Measurements from ENCODE around the gene MED26. TPM values are rescaled to one million over a fixed set of nuclear protein-coding genes. Genes with fewer than 3 reads are reported as not detected.

MED26 gene
- total and polyA plus RNA-seq, 9 of the 15 experiments (the other 6 are each of a cell fraction or from before 2014, with no cell fraction given): 0.71 to 15.1 (median 6.2) TPM

DNA sequence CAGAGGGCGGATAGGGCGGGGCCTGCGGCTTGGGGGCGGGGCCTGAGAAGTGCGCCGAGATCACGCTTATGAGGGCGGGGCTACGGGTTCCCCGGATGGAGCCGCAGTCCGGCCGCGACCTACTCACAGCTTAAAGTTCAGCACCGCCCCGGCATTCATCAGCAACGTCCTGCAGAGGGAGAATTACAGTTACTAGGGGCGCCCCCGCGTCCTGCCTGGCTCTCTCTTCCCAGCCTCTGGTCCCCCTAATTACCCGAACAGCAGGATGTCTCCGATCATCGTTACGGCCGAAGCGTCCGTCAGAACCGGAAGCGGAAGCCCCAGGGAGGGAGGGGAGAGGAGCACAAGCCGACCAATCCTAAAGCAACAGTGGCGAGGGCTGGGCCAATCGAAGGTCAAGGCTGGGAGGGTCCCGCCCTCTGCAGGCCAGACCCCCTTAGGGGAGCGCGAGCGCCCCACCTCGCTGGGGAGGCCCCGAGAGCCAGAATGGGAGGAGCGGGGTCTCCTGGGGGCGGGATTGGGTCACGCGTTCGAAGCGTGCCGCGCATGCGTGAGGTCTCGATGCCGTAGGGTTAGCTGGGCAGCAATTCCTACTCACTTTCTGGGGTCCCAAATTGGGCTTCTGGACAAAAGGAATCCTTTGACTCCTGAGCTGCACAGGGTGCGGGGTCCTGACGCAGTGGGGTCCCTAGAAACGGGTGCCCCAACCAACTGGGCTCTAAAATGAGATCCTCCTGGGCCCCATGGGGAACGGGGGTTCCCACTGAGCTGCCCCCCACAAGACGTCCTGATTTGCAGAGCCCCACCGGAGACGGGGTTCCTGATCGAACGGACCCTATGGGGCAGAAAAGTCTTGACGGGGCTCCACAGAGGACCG, 32.1 kb upstream of the MED26 start, which contains the start of gene SMIM7 (continued):
- TF ChIP-seq U2AF1 (optimal IDR thresholded peaks at IDR 0.05; ENCODE audit: low read depth, low read length): no peak
- TF ChIP-seq ZNF41 (CRISPR knock-in tag; conservative IDR thresholded peaks at IDR 0.05): no peak
- peak; percentile 59; the same call in 1 of the 2 replicates for TF ChIP-seq CREM (IDR thresholded peaks at IDR 0.05; ENCODE audit: low read depth)
- TF ChIP-seq SMARCC2 (IDR thresholded peaks at IDR 0.05; ENCODE audit: low read depth): no peak
- peak; percentile 97 for TF ChIP-seq POLR2B (IDR thresholded peaks at IDR 0.05; ENCODE audit: low read depth, partially characterized antibody)
- TF ChIP-seq TOE1 (IDR thresholded peaks at IDR 0.05; ENCODE audit: borderline replicate concordance): no peak; the same call in 1 of the 2 replicates
- peak; percentile 78; the same call in 1 of the 2 replicates for TF ChIP-seq TOE1 (CRISPR knock-in tag; IDR thresholded peaks at IDR 0.05; ENCODE audit: borderline replicate concordance, low read depth)
- TF ChIP-seq, protein P1, sequence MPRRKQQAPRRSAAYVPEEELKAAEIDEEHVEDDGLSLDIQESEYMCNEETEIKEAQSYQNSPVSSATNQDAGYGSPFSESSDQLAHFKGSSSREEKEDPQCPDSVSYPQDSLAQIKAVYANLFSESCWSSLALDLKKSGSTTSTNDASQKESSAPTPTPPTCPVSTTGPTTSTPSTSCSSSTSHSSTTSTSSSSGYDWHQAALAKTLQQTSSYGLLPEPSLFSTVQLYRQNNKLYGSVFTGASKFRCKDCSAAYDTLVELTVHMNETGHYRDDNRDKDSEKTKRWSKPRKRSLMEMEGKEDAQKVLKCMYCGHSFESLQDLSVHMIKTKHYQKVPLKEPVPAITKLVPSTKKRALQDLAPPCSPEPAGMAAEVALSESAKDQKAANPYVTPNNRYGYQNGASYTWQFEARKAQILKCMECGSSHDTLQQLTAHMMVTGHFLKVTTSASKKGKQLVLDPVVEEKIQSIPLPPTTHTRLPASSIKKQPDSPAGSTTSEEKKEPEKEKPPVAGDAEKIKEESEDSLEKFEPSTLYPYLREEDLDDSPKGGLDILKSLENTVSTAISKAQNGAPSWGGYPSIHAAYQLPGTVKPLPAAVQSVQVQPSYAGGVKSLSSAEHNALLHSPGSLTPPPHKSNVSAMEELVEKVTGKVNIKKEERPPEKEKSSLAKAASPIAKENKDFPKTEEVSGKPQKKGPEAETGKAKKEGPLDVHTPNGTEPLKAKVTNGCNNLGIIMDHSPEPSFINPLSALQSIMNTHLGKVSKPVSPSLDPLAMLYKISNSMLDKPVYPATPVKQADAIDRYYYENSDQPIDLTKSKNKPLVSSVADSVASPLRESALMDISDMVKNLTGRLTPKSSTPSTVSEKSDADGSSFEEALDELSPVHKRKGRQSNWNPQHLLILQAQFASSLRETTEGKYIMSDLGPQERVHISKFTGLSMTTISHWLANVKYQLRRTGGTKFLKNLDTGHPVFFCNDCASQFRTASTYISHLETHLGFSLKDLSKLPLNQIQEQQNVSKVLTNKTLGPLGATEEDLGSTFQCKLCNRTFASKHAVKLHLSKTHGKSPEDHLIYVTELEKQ (CRISPR knock-in tag; IDR thresholded peaks at IDR 0.05): no peak
- peak; percentile 61; the same call in 1 of the 2 replicates for TF ChIP-seq SPI1 (IDR thresholded peaks at IDR 0.05; ENCODE audit: borderline replicate concordance, low read depth, low read length)
- TF ChIP-seq HIVEP1 (CRISPR knock-in tag; IDR thresholded peaks at IDR 0.05): 0 out of 2 replicates have a peak, but pooled peaks have one; percentile 35
- TF ChIP-seq, protein P2, sequence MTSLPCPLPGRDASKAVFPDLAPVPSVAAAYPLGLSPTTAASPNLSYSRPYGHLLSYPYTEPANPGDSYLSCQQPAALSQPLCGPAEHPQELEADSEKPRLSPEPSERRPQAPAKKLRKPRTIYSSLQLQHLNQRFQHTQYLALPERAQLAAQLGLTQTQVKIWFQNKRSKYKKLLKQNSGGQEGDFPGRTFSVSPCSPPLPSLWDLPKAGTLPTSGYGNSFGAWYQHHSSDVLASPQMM (CRISPR knock-in tag; IDR thresholded peaks at IDR 0.05): no peak
- TF ChIP-seq FOXM1 (IDR thresholded peaks at IDR 0.05; ENCODE audit: low read depth): 0 out of 2 replicates have a peak, but pooled peaks have one; percentile 39
- TF ChIP-seq FOXM1 (CRISPR knock-in tag; IDR thresholded peaks at IDR 0.05; ENCODE audit: low read depth): no peak
- TF ChIP-seq KLF10 (CRISPR knock-in tag; IDR thresholded peaks at IDR 0.05): no peak
- TF ChIP-seq ZNF23 (CRISPR knock-in tag; IDR thresholded peaks at IDR 0.05): no peak
- TF ChIP-seq, protein P3, sequence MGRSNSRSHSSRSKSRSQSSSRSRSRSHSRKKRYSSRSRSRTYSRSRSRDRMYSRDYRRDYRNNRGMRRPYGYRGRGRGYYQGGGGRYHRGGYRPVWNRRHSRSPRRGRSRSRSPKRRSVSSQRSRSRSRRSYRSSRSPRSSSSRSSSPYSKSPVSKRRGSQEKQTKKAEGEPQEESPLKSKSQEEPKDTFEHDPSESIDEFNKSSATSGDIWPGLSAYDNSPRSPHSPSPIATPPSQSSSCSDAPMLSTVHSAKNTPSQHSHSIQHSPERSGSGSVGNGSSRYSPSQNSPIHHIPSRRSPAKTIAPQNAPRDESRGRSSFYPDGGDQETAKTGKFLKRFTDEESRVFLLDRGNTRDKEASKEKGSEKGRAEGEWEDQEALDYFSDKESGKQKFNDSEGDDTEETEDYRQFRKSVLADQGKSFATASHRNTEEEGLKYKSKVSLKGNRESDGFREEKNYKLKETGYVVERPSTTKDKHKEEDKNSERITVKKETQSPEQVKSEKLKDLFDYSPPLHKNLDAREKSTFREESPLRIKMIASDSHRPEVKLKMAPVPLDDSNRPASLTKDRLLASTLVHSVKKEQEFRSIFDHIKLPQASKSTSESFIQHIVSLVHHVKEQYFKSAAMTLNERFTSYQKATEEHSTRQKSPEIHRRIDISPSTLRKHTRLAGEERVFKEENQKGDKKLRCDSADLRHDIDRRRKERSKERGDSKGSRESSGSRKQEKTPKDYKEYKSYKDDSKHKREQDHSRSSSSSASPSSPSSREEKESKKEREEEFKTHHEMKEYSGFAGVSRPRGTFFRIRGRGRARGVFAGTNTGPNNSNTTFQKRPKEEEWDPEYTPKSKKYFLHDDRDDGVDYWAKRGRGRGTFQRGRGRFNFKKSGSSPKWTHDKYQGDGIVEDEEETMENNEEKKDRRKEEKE (IDR thresholded peaks at IDR 0.05; ENCODE audit: borderline replicate concordance in 1 of 2, control insufficient read depth in 1 of 2, low read depth in 2 of 2, low read length in 1 of 2): no peak
- TF ChIP-seq CHCHD3 (CRISPR knock-in tag; IDR thresholded peaks at IDR 0.05): no peak
- TF ChIP-seq ZKSCAN3 (CRISPR knock-in tag; IDR thresholded peaks at IDR 0.05): no peak
- no peak for TF ChIP-seq GATAD2B (IDR thresholded peaks at IDR 0.05; ENCODE audit: borderline replicate concordance)
- TF ChIP-seq ZNF121 (CRISPR knock-in tag; conservative IDR thresholded peaks at IDR 0.05): no peak
- no peak for TF ChIP-seq GATAD2A (IDR thresholded peaks at IDR 0.05)

Measured in K562 (cell line).